IPS-NIHi11 (cell line): Measurements from ENCODE around the gene GSX1.
"Not testable (repeated sequence)": the region's sequence is repeated elsewhere in the genome, so short reads cannot be mapped to it uniquely, and the experiment has no call there.

Experiments
- DNase-seq: peaks from one replicate; pipeline ENCODE4 v3.0.0; 2012; ENCODE audit warnings: mixed read lengths, low spot score

GSX1 gene

DNA sequence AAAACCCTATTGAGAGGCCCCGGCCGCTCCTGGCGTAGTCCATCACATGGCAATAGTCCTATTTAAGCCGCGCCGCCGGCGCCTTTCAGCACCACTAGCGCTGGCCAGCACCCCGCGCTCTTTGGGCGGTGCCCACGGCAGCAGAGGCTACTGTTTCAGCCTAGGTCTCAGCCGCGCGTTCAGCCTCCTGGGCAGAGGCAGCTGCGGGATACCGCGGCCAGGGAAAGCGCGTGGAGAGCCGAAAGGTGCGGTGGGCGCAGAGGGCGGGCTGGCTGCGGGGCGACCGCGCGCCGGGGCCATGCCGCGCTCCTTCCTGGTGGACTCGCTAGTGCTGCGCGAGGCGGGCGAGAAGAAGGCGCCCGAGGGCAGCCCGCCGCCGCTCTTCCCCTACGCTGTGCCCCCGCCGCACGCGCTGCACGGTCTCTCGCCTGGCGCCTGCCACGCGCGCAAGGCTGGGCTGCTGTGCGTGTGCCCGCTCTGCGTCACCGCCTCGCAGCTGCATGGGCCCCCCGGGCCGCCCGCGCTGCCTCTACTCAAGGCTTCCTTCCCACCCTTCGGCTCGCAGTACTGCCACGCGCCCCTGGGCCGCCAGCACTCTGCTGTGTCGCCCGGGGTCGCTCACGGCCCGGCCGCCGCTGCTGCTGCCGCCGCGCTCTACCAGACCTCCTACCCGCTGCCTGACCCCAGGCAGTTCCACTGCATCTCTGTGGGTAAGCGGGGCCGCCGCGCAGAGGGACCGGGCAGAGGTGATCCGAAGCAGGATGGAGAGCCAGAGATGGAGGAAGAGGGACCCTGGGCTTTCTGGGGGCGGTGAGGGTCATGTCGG is at the start of gene GSX1:
TSS of gene GSX1 (plus strand) at position 91 of the 826 bp plus-strand sequence. CDS start at position 299, 208 bp downstream.
- peak; percentile 84 for DNase-seq

DNA sequence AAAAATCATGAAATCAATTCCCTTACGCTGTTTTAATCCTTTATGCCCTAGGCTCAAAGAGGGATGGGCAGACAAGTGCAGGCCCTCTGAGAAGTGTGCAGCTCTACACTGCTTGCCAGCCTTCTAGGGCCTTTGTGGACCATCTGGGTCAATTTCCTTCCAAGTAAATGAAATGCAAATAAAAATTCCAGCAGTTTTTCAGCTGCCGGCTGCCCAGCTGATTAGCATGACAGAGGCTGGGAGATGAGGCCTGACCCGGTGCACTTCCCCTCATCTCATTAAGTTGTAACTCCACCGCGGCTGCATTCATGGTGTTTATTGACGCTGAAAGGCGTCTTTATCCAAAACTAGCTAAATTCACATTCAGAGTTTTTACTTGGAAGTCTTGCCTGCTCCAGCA is 47.5 kb upstream of the GSX1 start:
- peak; percentile 42 for DNase-seq

DNA sequence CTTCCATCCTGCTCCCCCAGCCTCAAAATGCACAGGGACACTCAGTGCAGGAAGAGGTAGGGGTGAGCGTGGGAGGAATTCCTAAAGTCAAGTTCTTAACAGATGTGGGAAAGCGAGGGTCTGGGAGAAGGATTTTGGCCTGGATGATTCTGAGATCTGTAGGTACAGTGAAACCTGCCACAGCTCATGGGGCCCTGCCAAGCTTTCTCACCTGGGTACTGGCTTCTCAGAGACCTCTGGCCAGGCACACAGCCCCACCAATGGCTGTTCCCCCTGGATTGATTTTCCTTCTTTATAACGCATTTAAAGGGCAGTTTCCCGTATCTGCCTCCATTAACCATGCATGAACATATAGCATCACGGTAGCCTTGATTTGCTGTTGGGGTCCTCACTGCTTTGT is 47.0 kb upstream of the GSX1 start:
- DNase-seq = peak; percentile 15

DNA sequence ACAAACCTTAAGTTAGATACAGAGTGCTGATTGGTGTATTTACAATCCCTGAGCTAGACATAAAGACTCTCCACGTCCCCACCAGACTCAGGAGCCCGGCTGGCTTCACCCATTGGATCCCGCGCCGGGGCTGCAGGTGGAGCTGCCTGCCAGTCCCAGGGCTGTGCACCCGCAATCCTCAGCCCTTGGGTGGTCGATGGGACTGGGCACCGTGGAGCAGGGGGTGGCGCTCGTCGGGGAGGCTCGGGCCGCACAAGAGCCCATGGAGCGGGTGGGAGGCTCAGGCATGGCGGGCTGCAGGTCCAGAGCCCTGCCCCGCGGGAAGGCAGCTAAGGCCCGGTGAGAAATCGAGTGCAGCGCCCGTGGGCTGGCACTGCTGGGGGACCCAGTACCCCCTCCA is 44.1 kb upstream of the GSX1 start:
- not testable (repeated sequence) for DNase-seq

DNA sequence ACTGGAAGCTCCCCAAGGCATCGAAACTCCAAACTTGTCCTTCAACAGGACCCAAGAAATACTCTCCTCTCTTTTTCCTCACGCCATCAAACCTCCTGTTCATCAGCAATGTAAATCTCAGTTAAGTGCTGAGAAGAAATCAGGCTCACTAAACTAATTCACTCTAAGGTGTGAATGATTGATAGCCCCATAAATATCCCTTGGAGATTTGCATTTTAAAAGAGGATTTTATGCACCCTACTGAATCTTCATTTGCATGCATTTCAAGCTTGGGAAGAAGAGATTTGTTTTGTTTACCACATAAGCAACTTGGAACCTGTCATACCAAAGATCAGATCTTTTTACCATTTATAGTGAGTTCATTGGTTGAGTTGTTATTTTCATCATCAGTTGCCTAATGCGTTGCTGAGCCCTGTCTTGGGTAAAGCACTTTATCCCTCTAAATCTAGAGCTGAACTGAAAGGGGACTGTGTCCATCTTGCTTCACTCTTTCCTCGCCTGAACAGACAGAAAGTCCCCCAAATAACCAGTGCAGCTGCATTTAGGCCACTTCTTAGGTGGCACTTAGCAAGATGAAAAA is 40.2 kb upstream of the GSX1 start:
- no peak for DNase-seq

DNA sequence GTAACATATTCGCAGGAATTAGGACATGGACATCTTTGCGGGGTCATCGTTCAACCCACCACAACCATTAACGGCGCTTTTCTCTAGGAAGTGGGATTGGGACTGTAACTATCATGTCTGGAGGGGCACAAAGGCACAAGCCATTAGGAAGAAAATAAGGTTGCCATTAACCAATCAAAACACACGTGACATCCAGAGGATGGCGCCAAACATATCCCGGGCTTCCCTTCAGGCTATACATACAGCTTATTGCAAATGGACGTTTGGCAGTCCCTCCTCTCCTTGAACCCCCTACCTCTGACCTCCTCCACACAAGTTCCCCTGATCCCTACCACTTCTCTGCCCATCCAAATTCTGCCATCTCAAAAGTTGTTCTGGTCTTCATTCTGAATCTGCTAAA is 26.6 kb upstream of the GSX1 start:
- peak; percentile 33 for DNase-seq

- DNase-seq = peak; percentile 53
These were observed 21.5 kb upstream of the GSX1 start for GRCh38 chr13:27770809-27771208.

DNA sequence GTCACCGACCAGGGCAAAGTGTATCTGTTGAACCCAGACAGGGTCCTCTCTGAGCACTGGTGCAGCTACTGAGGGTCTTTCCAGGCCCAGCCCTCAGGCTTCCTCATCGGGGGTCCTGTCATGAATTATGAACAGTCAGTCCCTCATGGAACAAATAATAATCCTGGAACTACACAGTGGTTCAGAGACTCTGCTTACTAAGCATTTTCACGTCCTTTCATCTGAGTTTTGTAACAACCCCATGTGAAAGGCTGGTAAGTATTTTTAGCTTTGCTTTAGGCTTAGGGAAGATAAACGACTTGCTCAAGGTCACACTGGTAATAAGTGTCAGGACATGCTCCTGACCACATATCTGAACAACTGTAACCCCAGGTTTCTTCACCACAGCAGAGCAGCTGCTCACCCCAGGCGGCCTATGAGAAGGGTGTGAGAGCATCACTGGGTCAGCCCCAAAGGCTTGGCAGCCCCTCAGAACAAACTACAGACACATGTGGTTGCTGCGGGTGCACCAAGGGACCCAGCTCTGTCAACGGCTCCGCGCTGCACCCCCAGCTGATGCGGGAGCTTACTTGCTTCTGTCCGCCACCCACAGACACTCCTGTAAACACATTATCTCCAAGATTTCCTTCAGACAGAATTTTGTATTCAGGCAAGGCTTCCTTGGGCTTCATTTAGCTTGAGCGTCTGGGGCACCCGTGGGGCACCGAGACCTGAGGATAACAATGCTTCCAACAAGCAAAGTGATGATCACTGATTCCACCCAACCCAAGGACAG is 19.4 kb upstream of the GSX1 start:
- no peak for DNase-seq

- DNase-seq = no peak
These were observed 18.1 kb upstream of the GSX1 start for GRCh38 chr13:27774169-27774568.

DNA sequence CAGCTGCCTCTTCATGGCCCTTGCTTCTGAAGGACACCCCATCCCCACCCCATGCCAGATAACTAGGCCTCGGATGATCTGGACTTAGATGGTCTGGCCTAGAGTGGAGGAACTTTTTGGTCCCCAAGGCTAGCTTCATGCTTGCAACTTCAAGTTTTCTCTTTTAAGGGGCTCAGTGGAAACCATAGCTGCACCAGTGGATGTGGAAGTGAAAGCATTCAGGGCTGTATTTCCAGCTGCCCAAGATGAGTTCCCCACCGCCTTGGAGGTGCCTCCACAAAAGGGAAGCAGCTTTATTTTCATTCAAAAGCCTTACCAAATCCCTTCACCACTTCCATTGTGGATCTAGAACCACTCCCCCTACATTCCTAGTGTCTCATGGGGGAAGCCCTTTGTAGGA is 17.6 kb upstream of the GSX1 start:
- DNase-seq = no peak

DNA sequence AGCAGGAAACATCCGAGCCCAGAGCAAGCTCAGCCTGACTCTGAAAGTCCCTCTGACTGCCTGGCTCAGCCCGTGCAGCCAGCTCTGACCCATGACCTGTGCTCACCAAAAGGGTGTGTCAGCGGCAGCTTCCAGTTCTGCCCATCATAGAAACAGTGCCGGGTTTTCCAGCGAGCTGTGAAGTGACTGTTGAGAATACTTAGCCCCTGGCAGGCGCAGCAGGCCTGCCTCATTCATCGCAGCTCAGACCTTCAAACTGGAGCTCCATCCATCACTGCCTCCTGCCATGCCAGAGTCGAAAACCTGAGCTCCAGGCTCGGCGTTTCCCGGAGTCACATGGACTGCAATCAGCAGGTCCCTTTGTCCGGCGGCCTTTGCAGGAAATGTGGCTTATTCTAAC is 16.3 kb upstream of the GSX1 start:
- peak; percentile 24 for DNase-seq

GRCh38 chr13:27782151-27782550 is 10.1 kb upstream of the GSX1 start:
- no peak for DNase-seq

GRCh38 chr13:27783111-27783510 is 9.2 kb upstream of the GSX1 start:
- peak; percentile 31 for DNase-seq

DNA sequence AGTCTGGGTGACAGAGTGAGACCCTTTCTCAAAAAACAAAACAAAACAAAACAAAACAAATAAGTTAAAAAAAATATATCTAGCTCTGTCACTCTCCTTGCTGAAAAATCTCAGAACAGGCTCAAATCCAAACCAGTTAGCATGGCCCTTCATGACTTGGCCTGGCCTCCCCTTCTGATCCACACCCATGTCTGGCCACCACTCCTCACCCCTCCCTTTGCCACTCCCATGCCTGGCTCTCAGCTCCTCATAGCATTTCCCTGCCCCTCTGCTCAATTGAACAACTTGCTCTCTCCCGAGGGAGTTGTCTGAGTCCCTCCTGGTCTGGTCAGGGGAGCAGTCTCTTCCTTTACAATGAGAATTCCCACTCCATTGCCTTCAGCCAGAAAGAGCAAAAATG is 4.0 kb upstream of the GSX1 start:
- no peak for DNase-seq

DNA sequence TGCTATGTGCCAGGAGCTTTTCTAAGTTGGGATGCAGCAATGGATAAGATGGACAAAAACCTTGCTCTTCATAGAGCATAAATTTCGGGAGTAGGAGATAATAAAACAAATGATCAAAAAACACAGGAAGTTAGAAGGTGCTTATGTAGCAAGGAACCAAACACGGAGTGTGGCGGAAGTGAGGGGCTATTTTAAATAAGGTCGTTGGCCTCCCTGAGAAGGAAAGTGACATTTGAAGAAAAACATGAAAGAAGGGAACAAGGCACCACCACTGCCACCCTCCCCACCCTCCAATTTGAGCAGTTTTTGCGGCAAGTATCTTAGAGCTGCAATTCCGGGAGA is 3.2 kb upstream of the GSX1 start:
- DNase-seq = no peak

GRCh38 chr13:27789495-27790303 is 2.6 kb upstream of the GSX1 start:
- DNase-seq = peak; percentile 38

DNA sequence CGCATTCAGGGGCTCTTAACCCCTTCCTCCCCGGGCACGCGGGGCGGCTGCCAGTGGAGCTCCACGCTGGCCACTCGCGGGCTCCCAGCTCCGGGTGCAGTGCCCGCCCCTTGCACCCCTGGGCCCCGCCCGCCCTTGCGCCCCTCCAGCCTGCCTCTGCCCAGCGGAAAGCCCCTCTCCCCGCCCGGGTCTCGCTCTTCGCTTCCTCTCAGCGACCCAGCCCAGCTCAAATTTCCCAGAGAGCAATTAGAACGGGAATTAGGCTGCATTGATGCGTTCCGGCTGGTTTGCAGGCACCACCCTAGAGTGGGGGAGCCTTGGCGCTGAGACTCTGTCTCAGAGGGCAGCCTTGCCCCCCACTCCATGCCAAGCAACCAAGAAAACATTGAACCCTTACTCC is 1.8 kb upstream of the GSX1 start:
- DNase-seq = no peak

- no peak for DNase-seq
These were observed 960 bp upstream of the GSX1 start for GRCh38 chr13:27791146-27791900.

GRCh38 chr13:27791901-27792392 is 336 bp upstream of the GSX1 start:
- no peak for DNase-seq

- no peak for DNase-seq
These were observed 1.5 kb downstream of the GSX1 start for GRCh38 chr13:27793507-27794367.

GRCh38 chr13:27794368-27794691 is 2.0 kb downstream of the GSX1 start:
- no peak for DNase-seq
